Cardiac muscle cell (in vitro differentiated cells and primary cell): ENCODE results near the gene MEGF9. TPM values are rescaled to one million over a fixed set of nuclear protein-coding genes. Genes with fewer than 3 reads are reported as not detected.

ENCODE experiments used
- DNase-seq, 2 donors: peaks; one replicate each; pipeline versions ENCODE4 v3.0.0 to v3.0.0-alpha.2; 2010 to 2017; ENCODE audit warnings: low read depth in 1 of 2, low spot score in 1 of 2
- H3K27ac ChIP-seq: fragments of 200-600 bp; sonication (generic); 2 replicates; pipeline ENCODE4 v1.5.1; 2016
- H3K27me3 ChIP-seq: fragments of 200-600 bp; sonication (generic); 2 replicates; pipeline ENCODE4 v1.6.0; 2016; ENCODE audit warnings: control low read depth
- H3K36me3 ChIP-seq: fragments of 200-600 bp; sonication (generic); 2 replicates; pipeline ENCODE4 v1.5.1; 2016; ENCODE audit warnings: control low read depth
- H3K4me1 ChIP-seq: fragments of 200-600 bp; sonication (generic); 2 replicates; pipeline ENCODE4 v1.8.1; 2017; ENCODE audit warnings: low read depth, mild to moderate bottlenecking, mixed run types
- H3K4me3 ChIP-seq: fragments of 200-600 bp; sonication (generic); 2 replicates; pipeline ENCODE4 v1.5.1; 2016; ENCODE audit warnings: mild to moderate bottlenecking
- H3K9me3 ChIP-seq: fragments of 200-600 bp; sonication (generic); 2 replicates; pipeline ENCODE4 v1.5.1; 2017; ENCODE audit warnings: low read depth, mild to moderate bottlenecking, control low read depth
- polyA plus RNA-seq: library from polyadenylated mRNA; unstranded; fragments of >200 nt; fragmentation: Nextera tagmentation; extraction: Ambion mirVana; gene quantifications from 2 replicates; pipeline ENCODE4 v1.2.1, GENCODE V29; 2016
- total RNA-seq: library from RNA; depleted of rRNA; stranded (reverse); fragments of >200 nt; gene quantifications from 2 replicates; pipeline ENCODE4 v1.2.3, GENCODE V29; 2016
- TF ChIP-seq, protein P1 (sequence below): IDR thresholded peaks from 2 replicates; pipeline ENCODE4 v1.5.1; 2012; ENCODE audit warnings: low read depth, mild to moderate bottlenecking, low read length

Gene MEGF9
- total and polyA plus RNA-seq, 2 experiments from 2014 or later = 0.60 to 1.8 TPM

DNA sequence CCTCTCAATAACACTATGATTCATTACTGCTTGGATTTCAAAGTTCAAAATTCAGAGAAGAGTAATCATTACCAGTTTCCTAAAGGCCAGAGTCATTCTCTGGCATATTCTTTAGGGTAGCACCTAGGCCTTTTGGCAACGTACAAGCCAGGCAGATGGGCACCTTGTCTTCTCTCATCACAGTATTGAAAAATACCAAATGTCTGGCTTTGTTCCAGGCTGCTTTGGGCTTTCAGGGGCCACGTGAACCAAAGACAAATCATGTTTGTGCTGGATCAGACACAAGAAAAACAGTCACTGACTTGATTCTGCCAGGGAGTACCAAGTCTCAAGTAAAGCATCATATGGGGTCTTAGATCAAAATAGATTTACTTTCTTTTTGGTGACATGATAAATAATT lies 15.5 kb downstream of the MEGF9 start:
- Histone ChIP-seq H3K4me1 (no peaks in the 10 kb centered on the region), H3K9me3 (no peaks in the 10 kb centered on the region), H3K4me3 (no peak overlapping the region), H3K36me3 (no peaks in the 10 kb centered on the region), H3K27ac (no peak overlapping the region), H3K27me3 (peaks cover 43% of the 10 kb centered on the region)
- TF ChIP-seq, protein P1, sequence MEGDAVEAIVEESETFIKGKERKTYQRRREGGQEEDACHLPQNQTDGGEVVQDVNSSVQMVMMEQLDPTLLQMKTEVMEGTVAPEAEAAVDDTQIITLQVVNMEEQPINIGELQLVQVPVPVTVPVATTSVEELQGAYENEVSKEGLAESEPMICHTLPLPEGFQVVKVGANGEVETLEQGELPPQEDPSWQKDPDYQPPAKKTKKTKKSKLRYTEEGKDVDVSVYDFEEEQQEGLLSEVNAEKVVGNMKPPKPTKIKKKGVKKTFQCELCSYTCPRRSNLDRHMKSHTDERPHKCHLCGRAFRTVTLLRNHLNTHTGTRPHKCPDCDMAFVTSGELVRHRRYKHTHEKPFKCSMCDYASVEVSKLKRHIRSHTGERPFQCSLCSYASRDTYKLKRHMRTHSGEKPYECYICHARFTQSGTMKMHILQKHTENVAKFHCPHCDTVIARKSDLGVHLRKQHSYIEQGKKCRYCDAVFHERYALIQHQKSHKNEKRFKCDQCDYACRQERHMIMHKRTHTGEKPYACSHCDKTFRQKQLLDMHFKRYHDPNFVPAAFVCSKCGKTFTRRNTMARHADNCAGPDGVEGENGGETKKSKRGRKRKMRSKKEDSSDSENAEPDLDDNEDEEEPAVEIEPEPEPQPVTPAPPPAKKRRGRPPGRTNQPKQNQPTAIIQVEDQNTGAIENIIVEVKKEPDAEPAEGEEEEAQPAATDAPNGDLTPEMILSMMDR = no peak
- DNase-seq = no peak

DNA sequence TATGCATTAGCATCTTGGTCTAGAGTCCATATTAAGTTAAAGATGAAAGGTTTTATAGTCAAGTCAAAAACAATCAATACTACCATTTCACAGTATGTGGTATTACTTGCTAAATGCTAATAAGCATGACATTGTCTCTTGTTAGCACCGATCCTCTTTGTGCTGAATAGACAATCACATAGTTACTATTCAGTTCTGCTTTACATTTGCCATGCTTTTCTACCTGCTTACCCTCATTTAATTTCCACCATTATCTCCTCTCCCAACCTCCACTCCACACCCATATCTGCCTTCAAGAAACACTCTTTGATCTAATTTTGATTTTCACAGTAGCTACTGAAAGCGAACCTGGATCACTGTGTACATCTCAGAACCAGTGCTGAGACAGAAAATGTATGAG lies 16.8 kb downstream of the MEGF9 start:
- Histone ChIP-seq H3K27me3 (peaks cover 56% of the 10 kb centered on the region), H3K4me1 (no peaks in the 10 kb centered on the region), H3K9me3 (no peaks in the 10 kb centered on the region), H3K4me3 (no peak overlapping the region), H3K27ac (no peak overlapping the region), H3K36me3 (no peaks in the 10 kb centered on the region)
- TF ChIP-seq, protein P1 = no peak
- no peak for DNase-seq

DNA sequence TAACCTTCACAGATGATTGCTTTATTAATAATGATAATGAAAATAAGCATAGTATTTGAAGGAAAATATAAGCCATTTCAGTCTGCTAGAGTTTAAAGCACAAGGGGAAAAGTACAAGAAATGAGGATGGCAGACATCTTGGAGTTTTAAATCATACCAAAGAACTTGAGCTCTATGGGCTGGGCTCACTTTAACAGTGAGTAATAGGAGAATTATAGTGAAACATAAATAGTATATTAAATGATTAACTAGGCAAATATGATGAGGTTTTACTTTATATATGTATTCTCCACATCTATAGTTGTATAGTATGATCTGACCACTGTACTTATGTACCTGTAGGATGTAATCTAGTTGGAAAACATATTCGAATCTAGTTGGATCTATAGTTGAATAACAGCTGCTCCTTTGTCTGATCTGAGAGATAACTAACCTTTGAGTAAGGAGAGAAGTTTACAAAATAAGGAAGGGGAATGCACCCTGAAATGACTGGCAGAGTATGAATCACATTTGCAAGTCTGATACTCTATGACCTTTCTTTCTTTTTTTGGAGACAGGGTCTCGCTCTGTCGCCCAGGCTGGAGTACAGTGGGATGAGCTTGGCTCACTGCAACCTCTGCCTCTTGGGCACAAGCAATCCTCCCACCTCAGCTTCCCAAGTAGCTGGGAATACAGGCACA lies 17.6 kb downstream of the MEGF9 start:
- no peaks in the 10 kb centered on the region for H3K36me3 ChIP-seq

DNA sequence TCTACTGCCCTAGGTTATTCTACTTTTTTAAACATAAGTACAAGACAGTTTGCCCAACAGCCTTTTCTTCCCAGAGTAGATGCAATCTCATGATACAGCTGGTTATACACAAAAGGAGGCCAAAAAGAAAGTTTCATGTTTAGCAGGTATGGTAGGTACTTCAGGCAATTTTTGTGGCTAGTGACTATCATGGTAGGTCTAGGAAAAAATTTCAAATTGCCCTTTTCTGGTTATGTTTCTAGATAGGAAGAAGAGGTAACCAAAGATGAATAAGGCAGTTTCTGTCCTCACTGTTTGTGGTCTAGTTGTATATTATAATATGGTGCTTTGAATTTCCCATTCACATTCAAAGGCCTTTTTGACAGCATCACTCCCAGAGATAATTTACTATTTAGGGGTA lies 19.7 kb downstream of the MEGF9 start:
- Histone ChIP-seq H3K27ac (no peak overlapping the region), H3K4me3 (no peak overlapping the region), H3K36me3 (no peaks in the 10 kb centered on the region), H3K4me1 (no peaks in the 10 kb centered on the region), H3K9me3 (no peaks in the 10 kb centered on the region), H3K27me3 (peaks cover 85% of the 10 kb centered on the region)
- DNase-seq = no peak
- TF ChIP-seq, protein P1 = no peak

More for the DNA sequence above, 17.6 kb downstream of the MEGF9 start:
- Histone ChIP-seq H3K4me1 (no peaks in the 10 kb centered on the region), H3K27ac (no peak overlapping the region), H3K27me3 (peaks cover 63% of the 10 kb centered on the region), H3K4me3 (no peak overlapping the region), H3K9me3 (no peaks in the 10 kb centered on the region)
- DNase-seq = no peak
- TF ChIP-seq, protein P1 = no peak

DNA sequence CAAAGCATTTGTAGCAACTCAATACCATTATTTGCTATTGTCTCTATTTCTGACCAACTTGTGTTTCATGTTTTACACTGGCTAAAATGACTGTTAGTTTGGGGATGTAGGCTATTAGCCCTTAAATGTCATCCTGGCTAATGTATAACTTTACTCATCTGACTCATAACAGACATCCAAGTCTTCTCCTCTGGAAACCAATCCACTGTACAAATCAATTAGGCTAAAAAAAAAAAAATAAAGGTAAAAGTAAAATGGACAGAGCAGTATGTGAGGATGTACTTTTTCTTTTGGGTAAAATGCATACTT lies 20.6 kb downstream of the MEGF9 start:
- Histone ChIP-seq H3K4me3 (no peak overlapping the region), H3K9me3 (no peaks in the 10 kb centered on the region), H3K4me1 (no peaks in the 10 kb centered on the region), H3K27ac (no peak overlapping the region), H3K27me3 (peaks cover 94% of the 10 kb centered on the region), H3K36me3 (no peaks in the 10 kb centered on the region)
- no peak for DNase-seq
- TF ChIP-seq, protein P1 = no peak
